Mesendoderm (in vitro differentiated cells): ENCODE measurements around the gene PRSS3.
"Not testable (repeated sequence)": the region's sequence is repeated elsewhere in the genome, so short reads cannot be mapped to it uniquely, and the experiment has no call there.

Experiments
- DNase-seq: peaks from one replicate; pipeline ENCODE4 v3.0.0; 2013
- H2AK5ac ChIP-seq: 2 replicates; pipeline ENCODE4 v1.6.1; 2013; ENCODE audit warnings: low read length, inconsistent platforms
- H2BK120ac ChIP-seq: 2 replicates; pipeline ENCODE4 v1.6.1; 2013; ENCODE audit warnings: low read depth, mild to moderate bottlenecking, low read length, moderate library complexity, mixed read lengths
- H2BK15ac ChIP-seq: replicated peaks from 2 replicates; pipeline ENCODE4 v1.6.1; 2013; ENCODE audit warnings: low read depth, mild to moderate bottlenecking, moderate library complexity
- H2BK5ac ChIP-seq: 2 replicates; pipeline ENCODE4 v1.6.1; 2013; ENCODE audit warnings: low read length, inconsistent platforms
- H3K18ac ChIP-seq: 2 replicates; pipeline ENCODE4 v1.6.1; 2013; ENCODE audit warnings: mild to moderate bottlenecking, low read length, mixed read lengths
- H3K23ac ChIP-seq: one replicate; pipeline ENCODE4 v1.6.1; 2013; ENCODE audit warnings: low read length
- H3K27ac ChIP-seq: 2 replicates; pipeline ENCODE4 v1.5.1; 2013; ENCODE audit warnings: low read depth, mild to moderate bottlenecking, inconsistent platforms, low read length, moderate library complexity
- H3K27me3 ChIP-seq: 2 replicates; pipeline ENCODE4 v1.6.1; 2013; ENCODE audit warnings: low read length, control low read depth, mild to moderate bottlenecking, inconsistent platforms; ENCODE audit not compliant: insufficient read depth, poor library complexity
- H3K36me3 ChIP-seq: 2 replicates; pipeline ENCODE4 v1.6.1; 2013; ENCODE audit warnings: low read length, inconsistent platforms; ENCODE audit not compliant: control insufficient read depth, insufficient read depth
- H3K4ac ChIP-seq: one replicate; pipeline ENCODE4 v1.6.1; 2013; ENCODE audit warnings: low read depth, mild to moderate bottlenecking, low read length, moderate library complexity
- H3K4me1 ChIP-seq: 2 replicates; pipeline ENCODE4 v1.6.1; 2013; ENCODE audit warnings: low read depth, low read length, inconsistent platforms; ENCODE audit not compliant: control insufficient read depth
- H3K4me2 ChIP-seq: 2 replicates; pipeline ENCODE4 v1.6.1; 2013; ENCODE audit warnings: low read length
- H3K4me3 ChIP-seq: 2 replicates; pipeline ENCODE4 v1.5.1; 2013; ENCODE audit warnings: mild to moderate bottlenecking, low read length
- H3K56ac ChIP-seq: one replicate; pipeline ENCODE4 v1.6.1; 2013; ENCODE audit warnings: low read length
- H3K79me1 ChIP-seq: 2 replicates; pipeline ENCODE4 v1.6.1; 2013; ENCODE audit warnings: low read length, inconsistent platforms
- H3K79me2 ChIP-seq: 2 replicates; pipeline ENCODE4 v1.6.1; 2013; ENCODE audit warnings: mild to moderate bottlenecking, low read length; ENCODE audit not compliant: control insufficient read depth, insufficient read depth
- H3K9ac ChIP-seq: 2 replicates; pipeline ENCODE4 v1.6.1; 2013; ENCODE audit warnings: low read length, inconsistent platforms
- H4K5ac ChIP-seq: one replicate; pipeline ENCODE4 v1.6.1; 2013; ENCODE audit warnings: low read length
- H4K8ac ChIP-seq: one replicate; pipeline ENCODE4 v1.6.1; 2013; ENCODE audit warnings: low read depth, mild to moderate bottlenecking, control low read depth, low read length, moderate library complexity
- WGBS: extraction: QIAGEN DNeasy Blood & Tissue Kit; methylation state at CpG from one replicate; pipeline ENCODE4 v1.1.7; 2013; ENCODE audit warnings: low lambda C conversion rate, missing lambda C conversion rate; ENCODE audit not compliant: insufficient coverage; ENCODE audit errors: extremely low coverage; 5-methylcytosine and 5-hydroxymethylcytosine counted together

PRSS3 gene

DNA sequence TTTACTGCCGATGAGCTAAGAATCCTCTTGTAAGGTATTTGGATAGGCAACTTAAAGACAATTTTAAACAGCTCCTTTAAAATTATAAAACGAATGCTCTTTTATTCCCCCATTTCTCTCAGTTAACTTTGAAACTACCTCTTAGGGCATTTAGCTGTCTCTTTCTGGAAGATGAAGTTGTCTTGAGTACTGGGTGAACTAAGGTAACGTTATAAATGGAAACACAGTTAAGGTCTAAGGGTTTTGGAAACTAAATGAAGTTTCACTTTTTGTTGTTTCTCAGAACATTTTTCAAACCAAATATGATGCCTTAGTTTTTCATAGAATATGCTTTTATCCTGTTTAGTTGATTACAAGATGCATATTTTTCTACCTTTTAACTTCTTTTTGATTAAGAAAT is 28.4 kb downstream of the PRSS3 start:
- Histone ChIP-seq H4K5ac (no peak overlapping the region), H4K8ac (no peak overlapping the region), H3K56ac (no peak overlapping the region), H3K4me3 (no peak overlapping the region), H3K79me2 (peaks cover 68% of the 10 kb centered on the region), H3K4ac (no peak overlapping the region), H3K4me1 (no peaks in the 10 kb centered on the region), H3K36me3 (no peaks in the 10 kb centered on the region), H2BK15ac (no peak overlapping the region), H3K4me2 (no peak overlapping the region), H3K9ac (no peak overlapping the region), H2BK120ac (no peak overlapping the region), H2BK5ac (no peak overlapping the region), H3K23ac (no peak overlapping the region), H3K18ac (no peak overlapping the region), H3K27ac (no peak overlapping the region), H2AK5ac (no peak overlapping the region), H3K27me3 (no peaks in the 10 kb centered on the region), H3K79me1 (peaks cover 1% of the 10 kb centered on the region)
- no peak for DNase-seq
- WGBS = no CpG with 5 or more reads among the region's 3 CpGs

DNA sequence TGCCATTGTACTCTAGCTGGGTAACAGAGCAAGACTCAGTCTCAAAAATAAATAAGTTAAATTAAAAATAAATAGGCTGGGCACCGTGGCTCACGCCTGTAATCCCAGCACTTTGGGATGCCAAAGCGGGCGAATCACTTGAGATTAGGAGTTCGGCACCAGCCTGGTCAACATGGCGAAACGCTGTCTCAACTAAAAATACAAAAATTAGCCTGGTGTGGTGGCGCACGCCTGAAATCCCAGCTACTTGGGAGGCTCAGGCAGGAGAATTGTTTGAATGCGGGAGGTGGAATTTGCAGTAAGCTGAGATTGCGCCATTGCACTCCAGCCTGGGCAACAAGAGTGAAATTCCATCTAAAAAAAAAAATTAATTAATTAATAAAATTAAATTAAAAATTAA is 31.9 kb downstream of the PRSS3 start:
- H3K4me1 ChIP-seq, H3K4me2 ChIP-seq, H2BK5ac ChIP-seq, H3K4ac ChIP-seq, H4K8ac ChIP-seq, H2AK5ac ChIP-seq, H3K27ac ChIP-seq, H3K9ac ChIP-seq, DNase-seq, H4K5ac ChIP-seq, H3K56ac ChIP-seq, H3K27me3 ChIP-seq, H3K36me3 ChIP-seq, H2BK15ac ChIP-seq, H3K18ac ChIP-seq, H3K23ac ChIP-seq, H2BK120ac ChIP-seq, H3K79me1 ChIP-seq, H3K4me3 ChIP-seq: not testable (repeated sequence)
- no CpG with 5 or more reads among the region's 11 CpGs for WGBS
- H3K79me2 ChIP-seq = peaks cover 45% of the 10 kb centered on the region

GRCh38 chr9:33829641-33830230 is 34.4 kb downstream of the PRSS3 start:
- H3K4me1 ChIP-seq, H3K9ac ChIP-seq, H2AK5ac ChIP-seq, H3K79me1 ChIP-seq, H3K18ac ChIP-seq, H3K4me3 ChIP-seq, H3K4ac ChIP-seq, DNase-seq, H2BK5ac ChIP-seq, H4K5ac ChIP-seq, H3K56ac ChIP-seq, H3K36me3 ChIP-seq, H3K4me2 ChIP-seq, H2BK15ac ChIP-seq, H4K8ac ChIP-seq, H3K27me3 ChIP-seq, H3K27ac ChIP-seq, H2BK120ac ChIP-seq, H3K23ac ChIP-seq: not testable (repeated sequence)
- no CpG with 5 or more reads among the region's 17 CpGs for WGBS
- H3K79me2 ChIP-seq = peaks cover 38% of the 10 kb centered on the region

DNA sequence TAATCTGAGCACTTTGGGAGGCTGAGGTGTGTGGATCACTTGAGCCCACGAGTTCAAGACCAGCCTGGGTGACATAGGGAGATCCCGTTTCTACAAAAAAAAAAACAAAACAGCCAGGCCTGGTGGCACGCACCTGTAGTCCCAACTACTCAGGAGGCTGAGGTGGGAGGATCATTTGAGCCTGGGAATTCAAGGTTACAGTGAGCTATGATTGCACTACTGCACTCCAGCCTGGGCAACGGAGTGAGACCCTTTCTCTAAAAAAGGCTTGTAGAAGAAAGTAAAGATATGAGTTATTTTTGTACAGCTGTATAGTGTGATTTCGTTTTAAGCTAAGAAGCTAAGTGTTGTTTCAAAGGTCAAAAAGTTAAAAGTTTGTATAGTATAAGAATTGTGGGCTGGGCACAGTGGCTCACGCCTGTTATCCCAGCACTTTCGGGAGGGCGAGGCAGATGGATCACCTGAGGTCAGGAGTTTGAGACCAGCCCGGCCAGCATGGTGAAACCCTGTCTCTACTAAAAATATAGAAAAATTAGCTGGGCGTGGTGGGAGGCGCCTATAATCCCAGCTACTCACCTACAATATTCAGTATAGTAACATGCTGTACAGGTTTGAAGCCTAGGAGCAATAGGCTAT is 40.4 kb downstream of the PRSS3 start:
- no peak overlapping the region for H3K18ac ChIP-seq
- no peak overlapping the region for H4K8ac ChIP-seq
- no peaks in the 10 kb centered on the region for H3K36me3 ChIP-seq
- H3K27me3 ChIP-seq = no peaks in the 10 kb centered on the region
- H3K56ac ChIP-seq = no peak overlapping the region
- 100% methylated on average over 1 of the region's 11 CpGs for WGBS
- no peak for DNase-seq
- no peak overlapping the region for H3K23ac ChIP-seq
- H2BK15ac ChIP-seq = no peak overlapping the region
- no peak overlapping the region for H2BK120ac ChIP-seq
- no peak overlapping the region for H2BK5ac ChIP-seq
- H3K4ac ChIP-seq = no peak overlapping the region
- H3K4me1 ChIP-seq = no peaks in the 10 kb centered on the region
- H3K9ac ChIP-seq = no peak overlapping the region
- no peak overlapping the region for H3K4me2 ChIP-seq
- H3K4me3 ChIP-seq = no peak overlapping the region
- no peak overlapping the region for H3K27ac ChIP-seq
- no peak overlapping the region for H4K5ac ChIP-seq
- H3K79me1 ChIP-seq = peaks cover 7% of the 10 kb centered on the region
- peaks cover 55% of the 10 kb centered on the region for H3K79me2 ChIP-seq
- no peak overlapping the region for H2AK5ac ChIP-seq

DNA sequence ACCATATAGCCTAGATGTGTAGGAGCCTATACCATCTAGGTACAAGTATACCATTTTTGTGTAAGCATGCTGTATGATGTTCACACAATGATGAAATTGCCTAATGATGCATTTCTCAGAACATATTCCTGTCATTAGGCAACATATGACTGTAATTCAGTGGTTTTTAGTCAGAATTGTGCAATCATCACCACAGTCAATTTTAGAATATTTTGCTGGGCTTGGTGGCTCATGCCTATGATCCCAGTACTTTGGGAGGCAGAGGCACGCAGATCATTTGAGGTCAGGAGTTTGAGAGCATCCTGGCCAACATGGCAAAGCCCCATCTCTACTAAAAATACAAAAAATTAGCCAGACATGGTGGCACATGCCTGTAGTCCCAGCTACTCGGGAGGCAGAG is 40.9 kb downstream of the PRSS3 start:
- DNase-seq, H3K4me2 ChIP-seq, H3K18ac ChIP-seq, H3K23ac ChIP-seq, H3K27ac ChIP-seq, H3K4me1 ChIP-seq, H3K36me3 ChIP-seq, H4K8ac ChIP-seq, H3K4ac ChIP-seq, H2AK5ac ChIP-seq, H2BK5ac ChIP-seq, H3K4me3 ChIP-seq, H3K79me1 ChIP-seq, H3K56ac ChIP-seq, H3K9ac ChIP-seq, H2BK120ac ChIP-seq, H2BK15ac ChIP-seq, H3K27me3 ChIP-seq, H4K5ac ChIP-seq: not testable (repeated sequence)
- WGBS = no CpG with 5 or more reads among the region's 2 CpGs
- peaks cover 57% of the 10 kb centered on the region for H3K79me2 ChIP-seq

- WGBS = no CpG with 5 or more reads among the region's 4 CpGs
- peaks cover 58% of the 10 kb centered on the region for H3K79me2 ChIP-seq
- no peak overlapping the region for H3K18ac ChIP-seq
- H2BK15ac ChIP-seq = no peak overlapping the region
- no peak overlapping the region for H3K4me3 ChIP-seq
- H3K27ac ChIP-seq = no peak overlapping the region
- H2AK5ac ChIP-seq = no peak overlapping the region
- H3K36me3 ChIP-seq = no peaks in the 10 kb centered on the region
- H3K4me1 ChIP-seq = no peaks in the 10 kb centered on the region
- no peak overlapping the region for H2BK5ac ChIP-seq
- H3K27me3 ChIP-seq = no peaks in the 10 kb centered on the region
- H4K8ac ChIP-seq = no peak overlapping the region
- H2BK120ac ChIP-seq = no peak overlapping the region
- no peak overlapping the region for H3K9ac ChIP-seq
- no peak for DNase-seq
- no peak overlapping the region for H3K4me2 ChIP-seq
- peaks cover 7% of the 10 kb centered on the region for H3K79me1 ChIP-seq
- no peak overlapping the region for H3K56ac ChIP-seq
- no peak overlapping the region for H3K23ac ChIP-seq
- H3K4ac ChIP-seq = no peak overlapping the region
- no peak overlapping the region for H4K5ac ChIP-seq
These were observed 41.8 kb downstream of the PRSS3 start for GRCh38 chr9:33837138-33837537.
